ENCODE measurements around the gene MTX3. TPM values are rescaled to one million over a fixed set of nuclear protein-coding genes. Genes with fewer than 3 reads are reported as not detected.

The MTX3 gene
- polyA plus RNA-seq, 4 donors = 21.4 to 30.3 (median 27.6) TPM

GRCh38 chr5:79984363-79984762, 6.7 kb downstream of the MTX3 start:
- DNase-seq (ENCODE audit: low read depth in 4 of 4, low spot score in 3 of 4) = no peak

GRCh38 chr5:79983618-79984017, 7.4 kb downstream of the MTX3 start:
- no peak for DNase-seq (ENCODE audit: low read depth in 4 of 4, low spot score in 3 of 4)

- DNase-seq (ENCODE audit: low read depth in 4 of 4, low spot score in 3 of 4) = no peak
Observed at GRCh38 chr5:79982136-79982535, 8.9 kb downstream of the MTX3 start.

GRCh38 chr5:79976759-79977515, 14.1 kb downstream of the MTX3 start:
- DNase-seq (ENCODE audit: low read depth in 4 of 4, low spot score in 3 of 4) = no peak

- no peak for DNase-seq (ENCODE audit: low read depth in 4 of 4, low spot score in 3 of 4)
Observed at GRCh38 chr5:79975422-79975821, 15.6 kb downstream of the MTX3 start.

GRCh38 chr5:79974886-79975285, 16.2 kb downstream of the MTX3 start:
- DNase-seq (ENCODE audit: low read depth in 4 of 4, low spot score in 3 of 4) = no peak

- no peak for DNase-seq (ENCODE audit: low read depth in 4 of 4, low spot score in 3 of 4)
Observed at GRCh38 chr5:79973996-79974395, 17.1 kb downstream of the MTX3 start.

- no peak for DNase-seq (ENCODE audit: low read depth in 4 of 4, low spot score in 3 of 4)
Observed at GRCh38 chr5:79973511-79973910, 17.6 kb downstream of the MTX3 start.

GRCh38 chr5:79971156-79971555, 19.9 kb downstream of the MTX3 start:
- no peak for DNase-seq (ENCODE audit: low read depth in 4 of 4, low spot score in 3 of 4)

GRCh38 chr5:79966448-79966847, 24.6 kb downstream of the MTX3 start:
- DNase-seq (ENCODE audit: low read depth in 4 of 4, low spot score in 3 of 4) = no peak

- no peak for DNase-seq (ENCODE audit: low read depth in 4 of 4, low spot score in 3 of 4)
Observed at GRCh38 chr5:79964136-79964535, 26.9 kb downstream of the MTX3 start.

- DNase-seq (ENCODE audit: low read depth in 4 of 4, low spot score in 3 of 4) = no peak
Observed at GRCh38 chr5:79963261-79964061, 27.6 kb downstream of the MTX3 start.

- DNase-seq (ENCODE audit: low read depth in 4 of 4, low spot score in 3 of 4) = no peak
Observed at GRCh38 chr5:79962575-79963222, 28.4 kb downstream of the MTX3 start.

GRCh38 chr5:79961716-79962574, 29.1 kb downstream of the MTX3 start:
- no peak for DNase-seq (ENCODE audit: low read depth in 4 of 4, low spot score in 3 of 4)

GRCh38 chr5:79959407-79959806, 31.7 kb downstream of the MTX3 start:
- DNase-seq (ENCODE audit: low read depth in 4 of 4, low spot score in 3 of 4) = no peak

GRCh38 chr5:79955941-79956670, 35.0 kb downstream of the MTX3 start:
- no peak for DNase-seq (ENCODE audit: low read depth in 4 of 4, low spot score in 3 of 4)

- DNase-seq (ENCODE audit: low read depth in 4 of 4, low spot score in 3 of 4) = no peak
Observed at GRCh38 chr5:79955356-79955895, 35.6 kb downstream of the MTX3 start.

- DNase-seq (ENCODE audit: low read depth in 4 of 4, low spot score in 3 of 4) = no peak
Observed at GRCh38 chr5:79954620-79955019, 36.4 kb downstream of the MTX3 start.

- DNase-seq (ENCODE audit: low read depth in 4 of 4, low spot score in 3 of 4) = no peak
Observed at GRCh38 chr5:79947567-79947966, 43.5 kb downstream of the MTX3 start.

- DNase-seq (ENCODE audit: low read depth in 4 of 4, low spot score in 3 of 4) = no peak
Observed at GRCh38 chr5:79938468-79938867, 52.6 kb downstream of the MTX3 start.

Data from right renal pelvis (tissue), 4 donors.